ENCODE measurements around the gene AOAH. TPM values are rescaled to one million over a fixed set of nuclear protein-coding genes. Genes with fewer than 3 reads are reported as not detected.
A peak's percentile ranks its signal among the peaks of the same experiment; 100 is the strongest.
"Not testable (repeated sequence)": the region's sequence is repeated elsewhere in the genome, so short reads cannot be mapped to it uniquely, and the experiment has no call there.

The AOAH gene
- total and polyA plus RNA-seq, 4 experiments from 2014 or later: 1.5 to 5.4 (median 4.2) TPM

- Histone ChIP-seq H3K27me3 (ENCODE audit: insufficient read depth, low read length) (no peaks in the 10 kb centered on the region), H3K36me3 (ENCODE audit: insufficient read depth, low read length) (no peaks in the 10 kb centered on the region), H3K4me1 (ENCODE audit: insufficient read depth, low read length) (peaks cover 5% of the 10 kb centered on the region), H3K27ac (ENCODE audit: low read depth, low read length) (no peak overlapping the region), H3K9me3 (ENCODE audit: control insufficient read depth in 1 of 2, low read length in 2 of 2) (no peaks in the 10 kb centered on the region), H3K4me3 (ENCODE audit: low read length in 2 of 2) (no peak overlapping the region)
- H3K36me3 Mint-ChIP-seq: no peaks in the 10 kb centered on the region
- ChIA-PET POLR2A (ENCODE audit: partially characterized antibody) (no interaction called here), CTCF (ENCODE audit: partially characterized antibody) (interaction anchor here (1.3 to 4.3 kb wide), 4 partner anchors 15 to 727 kb away, joined by 5 to 18 read pairs (median 8); a partner anchor contains a TSS)
- DNase-seq: no peak
- H3K27ac Mint-ChIP-seq: no peak overlapping the region
- H3K27me3 Mint-ChIP-seq: peaks cover 0 to 4% of the 10 kb centered on the region in 2 donors
- H3K9me3 Mint-ChIP-seq: no peaks in the 10 kb centered on the region
- H3K4me1 Mint-ChIP-seq: peaks cover 0 to 9% (median 3%) of the 10 kb centered on the region in 4 donors
- H3K4me3 Mint-ChIP-seq: no peak overlapping the region
- intact Hi-C loops (cut with micrococcal nuclease): no loop called here
Measured at GRCh38 chr7:36472141-36472729, 252.1 kb downstream of the AOAH start.

- peaks cover 0 to 4% (median 0%) of the 10 kb centered on the region in 4 donors for H3K4me1 Mint-ChIP-seq
- H3K27me3 Mint-ChIP-seq: peaks cover 4 to 9% of the 10 kb centered on the region in 2 donors
- H3K36me3 Mint-ChIP-seq: no peaks in the 10 kb centered on the region
- H3K36me3 ChIP-seq (ENCODE audit: insufficient read depth, low read length): no peaks in the 10 kb centered on the region
- no peak overlapping the region for H3K4me3 Mint-ChIP-seq
- ChIA-PET CTCF (ENCODE audit: partially characterized antibody) (interaction anchor here (0.7 to 1.3 kb wide), 4 partner anchors 13 to 713 kb away, joined by 3 to 5 read pairs (median 4); a partner anchor contains a TSS), POLR2A (ENCODE audit: partially characterized antibody) (no interaction called here)
- no peaks in the 10 kb centered on the region for H3K27me3 ChIP-seq (ENCODE audit: insufficient read depth, low read length)
- no peak overlapping the region for H3K27ac ChIP-seq (ENCODE audit: low read depth, low read length)
- no peak overlapping the region for H3K4me3 ChIP-seq (ENCODE audit: low read length in 2 of 2)
- intact Hi-C loops (cut with micrococcal nuclease): no loop called here
- no peak for DNase-seq
- H3K9me3 ChIP-seq (ENCODE audit: control insufficient read depth in 1 of 2, low read length in 2 of 2): no peaks in the 10 kb centered on the region
- peak overlapping the region in 1 of 7 donors; percentile 83 for H3K27ac Mint-ChIP-seq
- peaks cover 0 to 2% (median 0%) of the 10 kb centered on the region in 8 donors for H3K9me3 Mint-ChIP-seq
- peaks cover 1% of the 10 kb centered on the region for H3K4me1 ChIP-seq (ENCODE audit: insufficient read depth, low read length)
Measured at GRCh38 chr7:36469236-36469635, 255.1 kb downstream of the AOAH start.

- Mint-ChIP-seq H3K4me1 (no peaks in the 10 kb centered on the region), H3K27me3 (peaks cover 4 to 11% of the 10 kb centered on the region in 2 donors), H3K36me3 (no peaks in the 10 kb centered on the region), H3K27ac (no peak overlapping the region), H3K9me3 (peaks cover 0 to 2% (median 0%) of the 10 kb centered on the region in 8 donors), H3K4me3 (no peak overlapping the region)
- Histone ChIP-seq H3K4me1 (ENCODE audit: insufficient read depth, low read length) (no peaks in the 10 kb centered on the region), H3K4me3 (ENCODE audit: low read length in 2 of 2) (no peak overlapping the region), H3K27me3 (ENCODE audit: insufficient read depth, low read length) (no peaks in the 10 kb centered on the region), H3K36me3 (ENCODE audit: insufficient read depth, low read length) (no peaks in the 10 kb centered on the region), H3K27ac (ENCODE audit: low read depth, low read length) (no peak overlapping the region), H3K9me3 (ENCODE audit: control insufficient read depth in 1 of 2, low read length in 2 of 2) (no peaks in the 10 kb centered on the region)
- POLR2A ChIA-PET (ENCODE audit: partially characterized antibody): no interaction called here
- intact Hi-C loops (cut with micrococcal nuclease): no loop called here
- CTCF ChIA-PET (ENCODE audit: partially characterized antibody): interaction anchor here (1.0 to 1.3 kb wide), 3 partner anchors 12 to 713 kb away, joined by 3 to 5 read pairs (median 4); no protein-coding TSS in a partner anchor
- no peak for DNase-seq
Measured at GRCh38 chr7:36468370-36469101, 255.8 kb downstream of the AOAH start.

GRCh38 chr7:36466001-36466400, 258.3 kb downstream of the AOAH start:
- H3K27ac ChIP-seq (ENCODE audit: low read depth, low read length); intact Hi-C loops (cut with micrococcal nuclease); CTCF ChIA-PET (ENCODE audit: partially characterized antibody); H3K4me1 ChIP-seq (ENCODE audit: insufficient read depth, low read length); H3K9me3 ChIP-seq (ENCODE audit: control insufficient read depth in 1 of 2, low read length in 2 of 2); DNase-seq; POLR2A ChIA-PET (ENCODE audit: partially characterized antibody); H3K9me3 Mint-ChIP-seq; H3K27me3 ChIP-seq (ENCODE audit: insufficient read depth, low read length); H3K36me3 ChIP-seq (ENCODE audit: insufficient read depth, low read length); H3K4me3 Mint-ChIP-seq; H3K36me3 Mint-ChIP-seq; H3K4me3 ChIP-seq (ENCODE audit: low read length in 2 of 2); H3K27ac Mint-ChIP-seq; H3K4me1 Mint-ChIP-seq: not testable (repeated sequence)
- H3K27me3 Mint-ChIP-seq: peaks cover 4 to 11% of the 10 kb centered on the region in 2 donors

- no peak overlapping the region for H3K27ac Mint-ChIP-seq
- no peak for DNase-seq
- Histone ChIP-seq H3K9me3 (ENCODE audit: control insufficient read depth in 1 of 2, low read length in 2 of 2) (no peaks in the 10 kb centered on the region), H3K27ac (ENCODE audit: low read depth, low read length) (no peak overlapping the region), H3K36me3 (ENCODE audit: insufficient read depth, low read length) (no peaks in the 10 kb centered on the region), H3K27me3 (ENCODE audit: insufficient read depth, low read length) (no peaks in the 10 kb centered on the region), H3K4me1 (ENCODE audit: insufficient read depth, low read length) (no peaks in the 10 kb centered on the region), H3K4me3 (ENCODE audit: low read length in 2 of 2) (no peak overlapping the region)
- H3K36me3 Mint-ChIP-seq: no peaks in the 10 kb centered on the region
- no peaks in the 10 kb centered on the region for H3K4me1 Mint-ChIP-seq
- peaks cover 4 to 11% of the 10 kb centered on the region in 2 donors for H3K27me3 Mint-ChIP-seq
- intact Hi-C loops (cut with micrococcal nuclease): no loop called here
- no peak overlapping the region for H3K4me3 Mint-ChIP-seq
- CTCF ChIA-PET (ENCODE audit: partially characterized antibody): interaction anchor here (1.0 kb wide), 2 partner anchors 11 to 718 kb away, joined by 3 read pairs; no protein-coding TSS in a partner anchor
- peaks cover 0 to 2% (median 0%) of the 10 kb centered on the region in 8 donors for H3K9me3 Mint-ChIP-seq
- POLR2A ChIA-PET (ENCODE audit: partially characterized antibody): no interaction called here
Measured at GRCh38 chr7:36464271-36464670, 260.0 kb downstream of the AOAH start.

Data from CD4-positive, alpha-beta memory T cell (primary cell).